ENCODE measurements around the gene RNF7.
"Not testable (repeated sequence)": the region's sequence is repeated elsewhere in the genome, so short reads cannot be mapped to it uniquely, and the experiment has no call there.

RNF7 gene

DNA sequence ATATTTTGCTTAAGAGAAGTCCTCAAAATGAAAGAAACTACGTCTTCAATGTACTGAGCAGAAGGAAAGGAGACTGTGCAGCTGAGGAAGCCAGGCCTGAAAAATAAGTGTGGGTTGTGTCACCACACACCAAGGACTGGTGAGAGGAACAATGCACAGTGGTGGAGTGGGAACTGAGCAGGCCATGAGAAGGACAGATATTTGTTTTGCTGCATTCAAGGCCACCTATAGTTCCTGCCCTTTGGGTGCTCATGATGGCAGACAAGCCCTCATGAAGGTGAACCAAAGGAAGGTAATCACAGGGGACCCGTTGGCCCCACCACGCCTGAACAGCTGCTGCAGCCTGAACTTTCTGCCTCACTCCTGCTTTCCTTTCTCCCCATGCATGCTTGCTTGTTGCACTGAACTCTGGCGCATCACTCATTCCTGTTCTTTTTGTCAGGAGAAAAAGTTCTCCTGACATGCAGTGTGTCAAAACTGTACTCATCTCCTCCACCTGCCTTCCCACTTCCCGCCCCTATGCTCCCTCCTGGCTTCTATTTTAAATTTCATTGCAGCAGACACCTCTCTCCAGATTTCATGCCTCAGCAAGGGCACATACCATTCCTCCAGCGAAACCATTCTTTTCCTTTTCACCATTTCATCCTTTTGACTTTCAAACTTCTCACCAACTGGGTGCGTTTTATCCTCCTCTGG, 2.2 kb upstream of the RNF7 start:
- DNase-seq = no peak

DNA sequence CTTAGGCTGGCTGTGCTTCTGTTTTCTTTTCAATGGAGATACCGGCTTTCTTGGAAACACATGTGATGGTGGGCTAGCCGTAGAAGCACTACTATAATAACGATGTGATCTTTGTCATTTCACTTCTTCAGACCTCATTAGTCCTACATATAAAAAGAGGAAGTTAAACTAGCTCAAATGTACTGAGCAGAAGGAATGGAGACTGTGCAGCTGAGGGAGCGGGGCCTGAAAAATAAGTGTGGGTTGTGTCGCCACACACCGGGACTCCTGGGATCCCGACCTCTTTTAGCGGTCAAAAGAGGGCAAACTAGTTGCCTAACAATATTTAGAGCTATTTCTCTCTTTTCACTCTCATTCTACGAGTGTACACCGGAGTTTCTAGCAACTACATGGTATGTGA, 1.0 kb upstream of the RNF7 start:
- DNase-seq = no peak

DNA sequence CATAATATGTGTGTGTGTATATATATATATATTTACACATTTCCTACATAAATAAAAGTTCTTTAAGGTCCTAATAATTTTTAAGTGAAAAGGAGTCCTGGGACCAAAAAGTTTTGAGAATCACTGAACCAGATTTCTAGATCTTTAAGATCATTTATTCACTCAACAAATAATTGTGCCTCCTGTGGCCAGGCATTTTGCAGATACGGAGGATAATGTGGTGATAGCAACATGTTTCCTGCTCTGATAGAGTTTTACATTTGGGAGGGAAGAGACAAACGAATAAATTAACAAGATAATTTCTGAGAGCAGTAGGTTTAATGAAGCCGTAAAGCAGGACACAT, 448 bp upstream of the RNF7 start:
- no peak for DNase-seq

DNA sequence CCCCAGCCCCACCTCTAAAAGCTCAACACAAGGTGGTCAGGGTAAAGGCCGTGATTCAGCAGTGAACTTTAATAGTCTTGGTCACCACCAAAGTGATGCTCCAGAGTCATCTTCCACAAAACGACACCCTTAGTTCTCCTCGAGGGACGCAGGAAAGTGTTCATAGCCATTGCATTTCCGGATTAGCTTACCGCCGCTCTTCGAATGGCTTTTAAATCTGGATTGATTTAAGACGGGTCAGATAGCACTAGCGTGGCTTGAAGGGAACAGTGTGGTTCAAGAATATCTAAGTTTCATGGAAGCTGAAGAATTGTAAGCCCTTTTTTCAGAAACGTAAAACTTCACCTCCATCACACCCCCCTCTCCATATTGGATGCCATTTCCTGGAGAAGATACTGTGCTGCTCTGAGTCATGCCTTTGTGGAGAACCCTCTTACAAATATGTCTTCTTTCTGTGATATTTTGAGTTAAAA, 829 bp downstream of the RNF7 start:
- DNase-seq = peak in 2 of 3 experiments; percentile 20 to 80

DNA sequence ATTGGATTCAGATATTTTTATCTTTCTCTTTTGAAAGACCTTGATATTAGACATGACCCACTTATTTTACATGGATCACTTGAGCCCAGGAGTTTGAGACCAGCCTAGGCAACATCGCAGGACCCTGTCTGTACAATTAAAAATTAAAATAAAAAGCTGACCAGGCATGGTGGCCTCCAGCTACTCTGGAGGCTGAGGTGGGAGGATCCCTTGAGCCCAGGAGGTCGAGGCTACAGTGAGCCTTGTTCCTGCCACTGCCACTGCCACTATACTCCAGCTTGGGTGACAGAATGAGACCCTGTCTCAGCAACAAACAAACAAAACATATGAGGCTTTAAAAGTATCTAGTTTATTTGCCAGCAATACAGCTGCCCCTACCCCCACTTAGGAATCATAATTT, 1.6 kb downstream of the RNF7 start:
- DNase-seq = no peak

DNA sequence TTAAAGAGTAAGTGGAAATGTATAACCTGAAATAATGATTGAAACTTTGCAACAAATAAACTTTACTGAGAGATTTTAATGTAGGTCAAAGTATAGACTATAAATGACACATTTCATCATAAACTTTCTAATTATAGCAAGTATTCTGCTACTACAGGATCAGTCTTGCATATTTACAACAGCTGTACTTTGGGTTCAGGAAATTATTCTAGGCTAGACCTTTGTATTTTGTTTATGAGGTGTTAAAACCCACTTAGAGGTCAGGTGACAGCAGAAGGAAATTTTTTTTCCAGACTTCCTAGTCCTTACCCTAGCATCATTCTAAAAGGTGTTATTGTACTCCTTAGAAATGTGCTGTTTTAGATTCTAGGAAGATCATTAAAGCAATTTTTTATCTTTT, 2.3 kb downstream of the RNF7 start:
- peak in 1 of 3 experiments; percentile 5 for DNase-seq

DNA sequence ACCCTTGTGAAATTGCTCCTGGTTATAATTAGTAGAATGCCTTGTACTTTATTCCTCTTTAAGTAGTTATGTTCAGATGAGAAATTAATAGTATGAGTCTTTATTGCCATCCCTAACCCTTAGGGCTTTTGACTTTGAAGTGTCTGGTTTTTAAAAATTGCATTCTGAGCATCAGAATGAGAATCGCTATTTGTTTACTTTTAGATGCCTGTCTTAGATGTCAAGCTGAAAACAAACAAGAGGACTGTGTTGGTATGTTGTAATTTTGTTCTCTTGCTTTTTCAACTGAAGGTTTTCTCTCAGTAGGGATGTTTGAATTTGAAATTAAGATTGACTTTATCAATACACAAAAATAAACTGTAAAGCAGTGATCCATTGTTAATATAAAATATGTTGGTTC, 5.2 kb downstream of the RNF7 start:
- no peak for DNase-seq

DNA sequence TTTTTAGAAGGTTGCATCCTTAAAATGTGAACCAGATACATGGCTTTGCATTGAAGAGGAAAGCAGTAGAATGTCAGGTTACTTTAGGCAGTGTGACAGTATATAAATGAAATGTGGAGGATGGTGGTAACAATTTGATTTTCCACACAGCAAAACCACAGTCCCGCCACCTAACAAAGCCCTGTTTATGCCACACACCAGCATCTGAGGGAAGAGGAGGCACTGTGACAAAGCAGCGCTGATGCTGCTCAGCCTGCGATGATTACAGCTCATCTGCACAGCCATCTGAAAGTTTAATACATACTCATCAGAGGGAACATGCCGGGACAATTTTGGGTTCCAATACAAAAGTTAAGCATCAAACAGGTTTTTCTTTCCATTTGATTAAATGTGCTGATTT, 8.9 kb downstream of the RNF7 start:
- DNase-seq = no peak

DNA sequence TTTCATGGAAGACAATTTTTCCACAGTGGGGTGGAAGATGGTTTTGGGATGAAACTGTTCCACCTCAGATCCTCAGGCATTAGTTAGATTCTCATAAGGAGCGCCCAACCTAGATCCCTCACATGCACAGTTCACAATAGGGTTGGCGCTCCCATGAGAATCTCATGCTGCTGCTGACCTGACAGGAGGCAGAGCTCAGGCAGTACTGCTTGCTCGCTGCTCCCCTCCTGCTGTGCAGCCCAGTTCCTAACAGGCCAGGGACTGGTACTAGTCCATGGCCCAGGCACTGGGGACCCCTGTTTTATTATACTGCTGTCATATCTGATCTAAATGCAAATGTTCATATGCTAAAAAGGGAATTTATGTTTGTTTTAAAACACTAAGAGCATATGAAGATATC, 15.3 kb downstream of the RNF7 start:
- DNase-seq = no peak

DNA sequence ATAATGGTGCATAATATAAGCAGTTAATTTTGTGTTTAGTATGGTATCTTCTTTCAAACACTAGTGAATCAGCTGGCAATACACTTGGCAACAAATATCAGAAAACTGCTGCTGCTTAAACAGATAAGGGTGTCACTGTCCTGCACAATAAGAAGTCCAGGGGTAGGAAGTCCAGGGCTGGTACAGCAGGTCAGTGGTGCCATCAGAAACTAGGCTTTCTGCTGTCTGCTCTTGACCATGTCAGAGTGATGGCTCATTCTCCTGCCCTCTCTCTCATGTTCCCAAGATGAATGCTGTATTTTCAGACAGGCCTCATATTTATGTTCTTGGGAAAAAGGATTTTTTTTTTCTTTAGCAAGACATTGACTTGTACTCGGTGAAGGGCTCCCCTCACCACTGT, 15.9 kb downstream of the RNF7 start:
- no peak for DNase-seq

DNA sequence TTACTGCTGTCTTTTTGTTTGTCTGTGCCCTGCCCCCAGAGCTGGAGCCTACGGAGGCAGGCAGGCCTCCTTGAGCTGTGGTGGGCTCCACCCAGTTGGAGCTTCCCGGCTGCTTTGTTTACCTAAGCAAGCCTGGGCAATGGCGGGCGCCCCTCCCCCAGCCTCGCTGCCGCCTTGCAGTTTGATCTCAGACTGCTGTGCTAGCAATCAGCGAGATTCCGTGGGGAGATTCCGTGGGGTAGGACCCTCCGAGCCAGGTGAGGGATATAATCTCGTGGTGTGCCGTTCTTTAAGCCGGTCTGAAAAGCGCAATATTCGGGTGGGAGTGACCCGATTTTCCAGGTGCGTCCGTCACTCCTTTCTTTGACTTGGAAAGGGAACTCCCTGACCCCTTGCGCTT, 24.5 kb downstream of the RNF7 start:
- not testable (repeated sequence) for DNase-seq

DNA sequence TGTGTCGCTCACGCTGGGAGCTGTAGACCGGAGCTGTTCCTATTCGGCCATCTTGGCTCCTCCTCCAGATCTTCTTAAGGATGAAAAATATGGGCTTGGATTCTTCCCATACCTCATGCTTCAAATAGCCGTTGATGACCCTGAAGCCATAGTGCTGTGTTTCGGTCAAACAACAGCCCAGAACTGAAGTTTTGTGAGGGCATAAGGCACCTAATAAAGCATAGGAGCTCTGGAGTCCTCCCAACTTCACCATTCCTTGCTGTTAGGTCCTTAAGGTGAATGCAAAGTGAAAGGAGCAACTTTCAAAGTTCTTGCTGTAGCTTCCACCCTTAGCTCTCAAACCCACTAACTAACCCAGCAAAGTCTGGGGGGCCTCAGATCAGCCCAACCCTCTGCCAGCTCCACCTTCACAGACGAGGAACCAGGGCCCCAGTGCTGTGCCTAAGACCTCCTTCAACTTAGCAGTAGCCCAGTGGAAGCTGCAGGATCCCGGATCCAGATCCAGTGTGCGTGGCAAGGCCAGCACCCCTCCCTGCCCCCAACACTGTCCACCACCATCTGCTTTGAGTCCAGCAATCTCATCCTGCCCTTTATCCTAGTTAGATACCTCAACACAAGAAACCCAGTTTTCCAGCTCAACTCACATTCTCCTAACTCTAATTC, 25.1 kb downstream of the RNF7 start, which contains the start of gene GRK7:
TSS of gene GRK7 (plus strand) at position 321 of the 663 bp plus-strand sequence. CDS start 14,877 bp downstream, outside the sequence.
- no peak for DNase-seq

DNA sequence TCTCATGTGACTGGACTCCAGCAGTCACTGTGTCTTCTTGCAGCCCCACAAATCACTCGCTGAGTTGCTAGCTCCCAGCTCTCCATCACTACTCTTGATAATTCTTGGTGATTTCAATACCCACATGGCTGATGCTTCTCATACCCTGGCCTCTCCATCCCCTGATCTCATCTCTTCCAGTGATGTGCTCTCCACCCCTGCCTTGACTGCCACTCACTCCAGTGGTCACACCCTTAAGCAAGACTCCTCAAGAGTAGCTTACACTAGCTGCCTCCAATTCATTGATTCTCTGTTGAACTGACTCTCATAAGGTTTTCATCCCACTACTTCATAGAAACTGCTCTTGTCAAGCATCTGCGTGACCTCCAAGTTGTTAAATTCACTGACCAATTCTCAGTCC, 25.9 kb downstream of the RNF7 start:
- no peak for DNase-seq

DNA sequence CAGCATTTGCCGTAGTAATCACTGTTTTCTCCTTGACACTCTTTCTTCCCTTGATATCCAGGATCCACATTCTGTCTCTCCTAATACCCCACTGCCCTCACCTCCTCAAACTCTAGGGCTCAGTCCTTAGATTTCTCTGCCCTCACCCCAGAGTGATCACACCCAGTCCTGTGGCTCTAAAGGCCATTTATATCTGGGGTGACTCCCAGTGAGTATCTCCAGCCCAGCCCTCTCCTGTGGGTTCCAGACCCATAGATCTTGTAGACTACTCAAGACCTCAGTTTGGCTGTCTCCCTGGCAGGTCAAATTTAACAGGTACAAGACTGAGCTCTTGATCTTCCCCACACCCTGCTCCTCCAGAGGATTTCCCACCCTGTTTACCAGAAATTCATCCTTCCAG, 26.4 kb downstream of the RNF7 start:
- DNase-seq = no peak

DNA sequence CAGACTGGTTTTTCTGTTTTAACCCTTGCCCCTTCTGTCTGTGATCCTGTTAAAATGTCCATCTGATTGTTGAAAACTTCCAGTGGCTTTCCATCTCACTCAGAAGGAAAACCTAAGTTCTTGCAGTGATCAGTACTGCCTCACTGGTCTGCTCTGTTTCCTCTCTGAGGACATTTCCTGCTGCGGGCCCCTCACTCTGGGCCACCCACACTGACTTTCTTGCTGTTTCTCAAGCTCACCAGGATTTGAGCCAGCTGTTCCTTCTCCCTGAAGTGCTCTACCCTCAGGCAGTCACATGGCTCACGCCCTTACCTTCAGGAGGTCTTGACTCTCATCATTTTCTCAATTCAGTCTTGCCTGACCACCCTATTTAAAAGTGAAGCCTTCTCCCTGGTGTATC, 26.9 kb downstream of the RNF7 start:
- DNase-seq = no peak

DNA sequence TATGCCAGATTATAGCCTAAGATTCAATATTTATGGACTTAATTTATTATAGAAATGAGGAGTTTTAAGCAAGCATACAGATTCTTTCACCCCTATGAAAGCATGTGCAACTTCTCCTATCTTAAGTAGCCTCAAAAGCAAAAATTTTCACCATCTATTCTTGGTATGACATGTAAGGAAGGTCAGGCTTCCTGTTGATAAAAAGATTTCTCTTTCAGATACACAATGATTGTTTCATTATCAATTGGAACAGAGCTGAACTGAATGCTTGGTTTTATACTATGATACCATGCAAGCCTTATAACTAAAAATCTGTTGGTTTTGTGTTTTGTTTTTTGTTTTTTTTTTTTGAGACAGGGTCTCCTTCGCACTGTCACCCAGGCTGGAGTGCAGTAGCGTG, 29.0 kb downstream of the RNF7 start:
- DNase-seq = no peak

DNA sequence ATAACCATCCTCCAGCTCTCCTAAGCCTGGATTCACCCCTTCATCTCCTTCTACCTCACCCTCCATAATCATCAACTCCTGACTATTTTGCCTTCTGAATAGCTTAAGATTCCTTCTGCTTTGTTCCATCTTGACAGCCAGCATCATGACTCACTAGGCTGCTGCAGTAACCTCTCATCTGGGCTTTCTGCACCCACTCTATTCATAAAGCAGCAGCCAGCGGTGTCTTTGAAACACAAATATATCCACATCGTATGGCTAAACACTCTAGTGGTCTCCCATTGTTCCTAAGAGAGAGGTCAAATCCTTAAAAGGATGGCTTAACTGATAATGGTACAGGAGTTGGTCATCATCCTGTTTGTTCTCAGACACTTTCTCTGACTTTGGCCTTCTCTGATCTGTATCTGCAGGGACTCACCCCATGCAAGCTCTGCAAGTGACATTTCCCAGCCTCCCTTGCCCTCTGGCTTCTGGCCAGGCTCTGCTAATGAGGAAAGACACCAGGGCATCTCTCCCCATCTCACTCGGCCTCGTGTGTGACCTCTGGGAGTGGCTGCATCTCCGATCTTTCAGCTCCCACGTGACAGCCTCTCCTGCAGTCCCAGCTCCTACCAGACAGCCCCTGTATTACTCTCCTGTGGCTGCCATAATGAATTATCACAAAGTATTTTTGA, 31.3 kb downstream of the RNF7 start:
- DNase-seq = no peak

DNA sequence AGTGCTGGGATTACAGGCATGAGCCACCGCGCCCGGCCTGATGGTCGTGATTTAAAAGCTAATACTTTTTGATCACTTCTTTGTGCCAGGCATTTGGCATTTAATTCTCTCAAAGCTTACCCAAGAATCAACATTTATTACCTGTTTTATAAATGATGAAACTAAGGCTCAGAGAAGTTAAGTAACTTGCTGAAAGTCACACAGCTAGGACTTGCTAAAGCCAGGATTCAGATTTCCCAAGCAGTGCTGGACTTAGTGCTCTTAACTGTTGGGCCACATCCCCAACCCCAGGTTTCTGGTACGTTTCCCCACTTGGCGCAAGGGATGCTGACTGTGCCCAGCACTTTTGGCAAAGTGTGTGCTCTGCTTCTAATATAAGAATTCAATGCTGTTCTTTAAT, 35.6 kb downstream of the RNF7 start:
- DNase-seq = no peak

DNA sequence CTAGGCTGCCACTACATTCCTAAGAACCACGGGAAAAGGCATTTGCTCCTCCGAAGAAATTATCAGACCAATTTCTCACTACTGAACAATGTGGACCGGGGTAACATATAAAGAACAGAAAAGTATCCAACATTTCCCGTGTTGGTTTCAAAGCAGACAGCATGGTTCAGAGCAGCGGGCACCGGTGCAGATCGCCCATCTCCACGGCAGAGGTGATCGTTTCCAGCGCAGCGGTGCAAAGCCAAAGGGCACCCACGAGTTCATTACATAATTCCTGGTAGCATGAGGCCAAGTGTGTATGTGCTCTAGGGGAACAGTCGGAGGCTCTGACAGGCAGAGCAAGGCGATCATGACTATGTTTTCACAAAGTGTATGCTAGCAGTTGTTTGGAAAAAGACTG, 38.3 kb downstream of the RNF7 start:
- DNase-seq = no peak

DNA sequence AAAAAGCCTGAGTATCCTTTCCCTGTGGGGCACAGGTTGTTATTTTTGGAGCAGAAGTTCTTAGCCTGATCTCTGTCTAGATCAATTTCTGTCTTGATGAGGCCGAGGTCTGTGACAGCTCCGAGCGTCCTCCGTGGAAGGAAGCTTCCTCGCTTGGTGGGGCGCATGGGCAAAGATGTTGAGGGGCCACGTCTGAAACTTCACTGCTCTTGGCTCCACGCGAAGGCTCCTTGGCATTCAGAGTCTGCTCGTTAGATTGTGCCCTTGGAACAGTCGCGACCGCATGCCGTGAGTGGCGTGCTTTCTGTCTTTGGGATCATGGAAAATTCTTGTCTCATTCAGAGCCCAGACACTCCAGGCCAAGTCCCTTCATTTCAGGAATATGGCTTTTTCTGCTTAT, 38.8 kb downstream of the RNF7 start:
- DNase-seq = no peak

DNA sequence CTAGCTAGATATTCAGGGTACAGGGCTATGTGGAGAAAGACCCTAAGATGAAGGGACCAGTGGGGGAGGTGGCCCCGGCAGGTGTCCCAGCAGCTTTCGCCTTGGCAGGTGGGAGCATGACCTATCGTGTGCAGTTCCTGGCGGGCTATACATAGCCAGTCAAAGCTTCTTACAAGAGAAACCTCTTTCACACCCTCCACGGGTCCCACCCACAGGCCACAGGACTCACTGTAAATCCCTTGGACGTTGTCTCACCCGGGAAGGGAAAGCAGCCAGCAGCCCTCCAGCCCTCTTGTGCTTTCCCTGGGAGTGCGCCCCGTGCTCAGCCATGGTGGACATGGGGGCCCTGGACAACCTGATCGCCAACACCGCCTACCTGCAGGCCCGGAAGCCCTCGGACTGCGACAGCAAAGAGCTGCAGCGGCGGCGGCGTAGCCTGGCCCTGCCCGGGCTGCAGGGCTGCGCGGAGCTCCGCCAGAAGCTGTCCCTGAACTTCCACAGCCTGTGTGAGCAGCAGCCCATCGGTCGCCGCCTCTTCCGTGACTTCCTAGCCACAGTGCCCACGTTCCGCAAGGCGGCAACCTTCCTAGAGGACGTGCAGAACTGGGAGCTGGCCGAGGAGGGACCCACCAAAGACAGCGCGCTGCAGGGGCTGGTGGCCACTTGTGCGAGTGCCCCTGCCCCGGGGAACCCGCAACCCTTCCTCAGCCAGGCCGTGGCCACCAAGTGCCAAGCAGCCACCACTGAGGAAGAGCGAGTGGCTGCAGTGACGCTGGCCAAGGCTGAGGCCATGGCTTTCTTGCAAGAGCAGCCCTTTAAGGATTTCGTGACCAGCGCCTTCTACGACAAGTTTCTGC, 40.1 kb downstream of the RNF7 start:
- no peak for DNase-seq

DNA sequence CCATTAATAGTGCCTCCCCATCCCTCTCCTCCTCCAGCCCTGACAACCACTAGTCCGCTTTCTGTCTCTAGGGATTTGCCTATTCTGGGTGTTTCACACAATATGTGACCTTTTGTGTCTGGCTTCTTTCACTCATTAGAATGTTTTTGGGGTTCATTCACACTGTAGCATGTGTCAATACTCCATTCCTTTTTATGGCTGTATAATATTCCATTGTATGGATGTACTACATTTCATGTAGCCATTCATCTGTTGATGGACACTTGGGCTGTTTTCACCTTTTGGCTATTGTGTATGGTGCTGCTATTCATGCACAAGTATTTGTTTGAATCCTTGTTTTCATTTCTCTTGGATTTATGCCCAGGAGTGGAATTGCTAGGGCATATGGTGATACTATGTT, 41.6 kb downstream of the RNF7 start:
- no peak for DNase-seq

DNA sequence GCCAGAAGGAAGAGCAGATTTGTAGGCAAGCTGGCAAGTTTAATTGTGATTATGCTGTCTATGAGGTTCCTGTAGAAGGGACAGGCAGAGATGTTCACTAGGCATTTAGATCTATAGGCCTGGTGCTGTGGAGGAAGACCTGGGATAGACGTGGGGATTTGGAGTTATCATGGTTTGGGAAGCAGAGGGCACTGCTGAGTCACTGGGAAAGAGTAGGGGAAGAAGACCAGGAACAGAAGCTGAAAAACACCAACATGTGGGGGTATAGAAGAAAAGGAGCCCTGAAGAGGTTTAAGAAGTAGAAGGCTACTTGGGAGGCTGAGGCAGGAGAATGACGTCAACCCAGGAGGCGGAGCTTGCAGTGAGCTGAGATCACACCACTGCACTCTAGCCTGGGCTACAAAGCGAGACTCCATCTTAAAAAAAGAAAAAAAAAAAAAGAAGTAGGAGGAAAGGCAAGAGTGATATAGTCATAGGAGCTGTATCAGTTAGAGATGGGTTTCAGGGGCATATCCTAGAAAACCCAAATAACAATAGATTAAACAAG, 44.4 kb downstream of the RNF7 start:
- DNase-seq = no peak

All from NCI-H1417 (cell line).